Measurements from ENCODE around the gene PTMS.

Gene PTMS

DNA sequence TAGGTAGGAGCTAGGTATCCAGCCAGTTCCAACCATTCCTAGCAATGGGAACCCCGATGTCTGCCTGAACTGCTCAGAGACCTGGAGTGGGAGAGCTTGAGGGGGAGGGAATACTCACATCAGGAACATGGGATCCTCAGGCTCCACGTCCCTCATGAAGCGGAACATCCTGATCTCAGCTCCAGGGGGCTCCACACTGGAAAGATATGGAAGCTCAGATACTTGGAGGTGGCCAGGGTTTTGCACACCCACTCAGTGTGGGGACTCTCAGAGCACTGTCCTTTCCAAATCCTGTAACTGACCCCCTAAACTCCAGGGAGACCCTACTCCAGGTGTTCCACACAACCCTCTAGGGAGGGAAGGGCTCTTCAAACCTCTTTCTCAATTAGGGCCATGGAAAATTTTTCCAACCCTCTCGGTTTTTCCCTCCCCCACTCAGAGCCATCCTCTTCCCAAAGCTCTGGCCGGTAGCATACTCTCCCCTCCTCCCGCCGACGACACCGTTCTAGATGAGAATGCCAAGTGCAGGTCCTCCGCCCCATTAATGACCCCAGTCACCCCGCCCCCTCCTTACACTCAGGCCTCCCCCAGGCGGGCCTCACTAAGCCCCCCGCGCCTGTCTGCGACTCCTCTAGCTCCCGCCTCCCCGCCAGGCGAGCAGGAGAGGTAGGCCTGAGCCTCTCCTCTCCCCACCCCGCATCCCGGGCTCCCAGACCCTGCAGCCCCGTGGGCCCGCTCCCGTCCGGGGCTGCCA lies 13.8 kb upstream of the PTMS start:
- DNase-seq (ENCODE audit: low read depth), result no peak

DNA sequence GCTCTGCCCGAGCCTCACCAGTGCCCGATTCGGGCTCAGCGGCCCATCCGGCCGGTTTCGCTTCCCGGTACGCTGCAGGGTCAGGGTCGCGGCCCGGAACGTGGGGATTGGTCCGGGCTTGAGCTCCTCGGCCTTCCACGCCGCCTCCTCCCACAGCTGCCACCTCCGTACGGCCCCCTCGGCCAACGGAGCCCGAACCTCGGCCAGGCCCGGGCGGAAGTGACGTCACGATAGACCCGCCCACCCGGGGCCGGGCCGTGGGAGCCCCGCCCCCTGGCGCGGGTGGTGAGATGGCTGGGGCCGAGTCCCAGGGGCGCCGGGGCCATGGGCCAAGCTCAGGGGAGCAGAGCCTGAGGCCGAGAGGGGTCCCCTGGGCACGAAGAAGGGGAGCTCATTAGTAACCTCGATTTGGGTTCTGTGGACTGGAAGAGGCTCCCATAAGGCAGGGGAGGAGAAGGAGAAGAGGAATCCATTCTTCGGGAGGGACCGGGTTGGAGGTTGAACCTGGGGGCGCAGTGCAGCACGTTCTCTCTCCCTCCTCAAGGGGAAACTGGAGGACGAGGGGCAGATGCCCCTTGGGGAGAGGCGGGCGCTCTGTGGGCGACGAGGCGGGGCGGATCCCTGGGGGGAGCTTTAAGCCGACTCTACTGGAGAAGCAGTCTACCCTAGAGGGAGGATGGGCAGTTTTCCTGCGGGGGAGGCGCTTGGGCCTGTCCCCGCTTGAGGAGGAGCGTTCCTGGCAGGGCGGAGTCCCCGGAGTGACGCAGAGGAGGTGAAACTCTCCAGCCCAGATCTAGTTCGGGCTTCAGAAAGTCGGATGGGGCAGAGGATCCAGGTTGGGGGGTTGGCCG lies 13.0 kb upstream of the PTMS start, which contains the start of gene MLF2:
Gene MLF2 (minus strand): TSS at position 221 of the 851 bp plus-strand sequence. CDS start 807 bp downstream, outside the sequence.
- peak; percentile 95 for DNase-seq (ENCODE audit: low read depth)

DNA sequence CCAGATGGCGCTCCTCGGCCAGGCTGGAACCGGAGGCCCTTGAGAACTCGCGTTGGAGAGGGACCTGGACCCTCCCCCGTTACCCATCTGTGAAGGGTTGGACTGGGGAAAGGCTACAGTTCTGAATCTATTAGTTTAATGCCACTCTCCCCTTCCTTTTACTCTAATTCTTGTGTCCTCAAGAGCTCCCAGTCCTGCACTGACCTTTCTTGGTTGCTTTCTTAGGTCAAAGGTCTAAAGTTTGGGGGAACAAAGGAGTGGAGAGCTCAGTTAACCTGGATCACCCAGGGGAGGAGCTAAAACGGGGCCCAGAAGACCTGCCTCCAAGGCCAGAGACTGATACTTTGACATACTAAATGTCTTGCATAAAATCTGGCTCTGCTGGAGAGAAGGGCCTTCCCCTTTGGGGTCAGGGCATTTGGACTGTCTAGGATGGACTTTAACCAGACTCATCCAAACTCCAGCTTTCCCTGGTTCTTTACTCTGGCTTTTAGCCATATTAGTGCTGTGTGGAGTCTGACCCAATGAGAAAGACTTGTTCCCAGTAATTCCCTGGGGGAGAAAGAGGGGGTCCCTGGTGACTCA lies 12.3 kb upstream of the PTMS start:
- no peak for DNase-seq (ENCODE audit: low read depth)

DNA sequence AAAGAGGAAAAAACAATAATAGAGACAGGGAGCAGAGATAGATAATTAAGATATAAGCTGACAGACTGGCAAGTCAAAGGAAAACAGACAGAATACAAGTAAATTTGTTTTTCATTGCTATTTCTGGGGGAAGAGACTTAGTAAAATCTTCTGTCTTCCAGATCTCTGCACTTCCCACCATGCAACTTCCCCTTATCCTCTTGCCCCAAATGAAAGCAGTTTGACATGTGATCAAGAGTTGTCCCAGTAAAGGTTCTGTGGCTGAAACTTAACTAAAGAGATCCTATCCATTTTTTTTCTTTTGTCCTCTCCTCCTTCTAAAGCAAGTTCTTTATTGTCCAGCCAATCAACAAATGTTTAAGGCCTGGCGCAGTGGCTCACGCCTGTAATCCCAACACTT lies 11.8 kb upstream of the PTMS start:
- no peak for DNase-seq (ENCODE audit: low read depth)

DNA sequence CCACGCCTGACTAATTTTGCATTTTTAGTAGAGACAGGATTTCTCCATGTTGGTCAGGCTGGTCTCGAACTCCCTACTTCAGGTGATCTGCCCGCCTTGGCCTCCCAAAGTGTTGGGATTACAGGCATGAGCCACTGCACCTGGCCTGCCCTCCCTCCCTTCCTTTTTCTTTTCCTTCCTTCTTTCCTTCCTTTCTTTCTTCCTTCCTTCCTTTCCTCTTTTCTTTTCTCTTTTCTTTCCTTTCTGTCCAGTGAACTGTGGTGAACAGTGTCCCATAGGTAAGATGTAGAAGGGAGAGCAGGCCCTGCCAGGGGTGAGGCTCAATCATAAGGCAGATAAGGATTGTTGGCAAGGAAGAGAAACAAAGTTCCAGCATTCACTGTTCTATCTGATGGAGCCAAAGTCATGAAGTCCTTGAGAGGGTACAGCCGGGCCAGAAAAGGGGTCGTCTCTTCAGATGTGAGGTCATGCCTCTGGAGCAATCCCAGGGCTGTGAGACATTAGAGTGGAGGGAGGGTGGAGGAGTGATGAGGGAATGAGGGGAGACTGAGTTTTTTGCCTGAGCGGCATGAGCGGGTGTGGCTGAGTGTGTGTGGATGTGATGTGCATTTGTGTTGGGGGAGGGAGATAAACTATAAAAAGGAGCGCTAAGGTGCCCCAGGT lies 9.0 kb upstream of the PTMS start:
- DNase-seq (ENCODE audit: low read depth), result no peak

DNA sequence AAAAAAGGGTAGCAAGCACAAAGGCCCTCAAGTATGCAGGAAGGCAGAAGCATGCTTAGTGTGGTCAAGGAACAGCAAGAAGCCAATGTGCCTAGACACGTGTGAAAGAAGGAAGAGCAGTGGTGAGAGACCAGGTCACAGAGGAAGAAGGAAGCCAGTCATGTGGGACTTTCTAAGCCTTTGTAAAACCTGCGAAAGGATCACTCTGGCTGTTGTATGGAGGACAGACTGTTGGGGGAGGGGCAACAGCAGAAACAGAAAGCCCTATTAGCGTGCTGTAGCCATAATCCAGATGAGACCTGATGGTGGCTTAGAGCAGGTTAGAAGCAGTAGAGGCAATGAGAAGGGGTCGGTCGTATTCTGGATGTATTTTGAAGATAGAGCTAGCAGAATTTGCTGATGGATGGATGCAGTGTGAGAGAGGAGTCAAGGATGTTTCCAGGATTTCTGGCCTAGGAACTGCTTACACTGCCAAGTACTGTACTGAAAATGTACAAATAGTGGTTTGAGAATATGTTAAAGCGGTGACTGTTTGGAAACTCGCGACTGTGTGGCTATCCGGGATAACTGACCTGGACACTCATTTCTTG lies 7.6 kb upstream of the PTMS start:
- no peak for DNase-seq (ENCODE audit: low read depth)

DNA sequence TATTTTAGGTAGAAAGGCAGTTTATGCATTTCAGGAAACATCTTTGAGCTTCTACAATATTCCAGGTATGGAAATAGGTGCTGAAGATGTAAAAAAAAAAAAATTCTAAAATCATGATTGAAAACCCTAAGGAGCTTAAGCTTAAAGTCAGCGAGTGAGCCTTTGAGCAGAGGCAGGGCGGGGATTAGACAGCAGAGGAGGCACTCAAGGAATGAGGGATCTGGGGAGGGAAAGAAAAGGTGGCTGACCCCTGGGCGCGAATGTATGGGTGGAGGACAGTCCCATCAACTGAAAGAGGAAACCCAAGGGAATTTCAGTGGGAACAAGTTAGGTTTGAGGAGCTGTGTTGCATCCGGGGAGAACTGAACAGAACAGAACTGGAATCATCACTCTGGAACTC lies 6.4 kb upstream of the PTMS start:
- DNase-seq (ENCODE audit: low read depth), result no peak

DNA sequence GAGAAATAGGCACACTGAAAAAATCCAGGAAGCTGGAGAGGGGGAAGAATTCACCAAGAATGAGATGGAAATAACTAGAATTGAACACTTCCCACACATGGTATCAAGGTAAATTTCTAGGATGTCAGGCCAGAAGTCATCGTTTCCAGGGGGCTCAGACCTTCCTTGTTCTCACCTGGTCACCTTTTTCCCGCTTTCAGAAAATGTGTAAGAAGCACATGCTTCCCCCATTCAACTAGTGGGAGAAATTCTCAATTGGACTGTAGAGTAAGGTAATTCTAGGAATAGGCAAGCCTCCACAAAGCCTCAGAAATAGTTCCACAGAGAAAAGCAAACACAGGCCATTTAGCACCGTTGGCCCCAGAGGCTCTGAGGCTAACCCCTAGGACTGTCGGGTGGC lies 2.8 kb upstream of the PTMS start:
- DNase-seq (ENCODE audit: low read depth), result no peak

DNA sequence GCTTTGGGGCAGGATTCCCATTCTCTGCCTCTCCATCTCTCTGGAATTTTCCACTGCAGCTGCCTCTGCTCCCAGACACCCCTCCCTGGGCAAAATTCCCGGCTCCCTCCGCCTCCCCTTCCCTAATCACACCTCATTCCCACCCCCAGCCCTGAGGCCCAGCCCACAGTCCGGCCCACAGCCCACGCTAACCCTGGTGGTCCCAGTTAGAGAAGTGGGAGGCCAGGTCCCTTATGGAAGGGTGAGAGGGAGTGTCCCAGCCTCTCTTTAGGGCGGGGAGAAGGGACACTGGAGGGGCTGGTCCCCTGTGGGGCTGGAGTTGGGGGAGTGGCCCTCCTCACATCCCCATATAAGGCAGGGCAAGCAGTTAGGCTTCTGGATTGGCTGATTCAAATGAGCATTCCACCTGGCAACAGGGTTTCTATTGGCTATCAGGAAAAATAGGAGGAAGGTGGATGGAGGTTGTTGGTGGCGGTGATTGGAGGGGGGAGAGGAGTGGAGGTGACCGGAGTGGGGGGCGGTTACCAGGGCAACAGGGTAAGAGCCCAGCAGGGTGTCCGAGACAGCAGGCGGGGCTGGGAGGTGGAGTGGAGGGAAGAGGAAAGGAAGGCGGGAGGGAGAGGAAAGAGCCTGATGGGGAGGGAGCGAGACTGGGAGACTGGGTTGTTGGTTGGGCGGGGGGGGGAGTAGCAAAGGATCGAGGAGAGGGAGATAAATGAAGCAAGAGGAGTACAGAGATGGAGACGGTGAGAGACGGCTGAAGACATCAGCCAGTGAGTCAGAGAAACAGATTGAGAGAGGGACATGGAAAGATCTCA lies 1.9 kb upstream of the PTMS start:
- DNase-seq (ENCODE audit: low read depth), result peak; percentile 97

DNA sequence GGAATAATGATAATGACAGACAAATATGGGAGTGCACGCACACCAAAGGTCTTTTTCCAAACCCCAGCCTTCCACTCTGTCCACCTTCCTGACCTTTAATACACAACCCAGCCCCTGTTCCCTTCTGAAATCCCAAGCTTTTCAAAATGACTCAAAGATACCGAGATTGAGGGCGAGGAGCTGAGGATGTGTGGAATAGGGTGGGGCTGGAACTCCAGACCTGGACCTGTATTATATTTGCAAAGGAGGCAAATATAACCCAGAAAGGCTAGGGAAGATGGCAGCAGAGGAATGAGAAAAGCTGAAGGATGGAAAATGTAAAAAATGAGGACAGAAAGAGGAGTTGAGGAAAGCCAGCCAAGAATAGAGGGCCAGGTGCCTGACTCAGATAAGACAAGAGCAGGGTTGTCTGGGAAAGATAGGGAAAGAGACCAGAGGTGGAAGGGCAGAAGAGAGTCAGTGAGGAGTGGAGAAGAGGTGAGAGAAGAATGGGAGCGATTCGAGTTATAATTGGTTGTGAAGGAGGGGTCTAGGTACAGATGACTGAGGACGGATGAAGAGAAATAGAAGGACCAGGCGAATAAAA lies 1.0 kb upstream of the PTMS start:
- no peak for DNase-seq (ENCODE audit: low read depth)

DNA sequence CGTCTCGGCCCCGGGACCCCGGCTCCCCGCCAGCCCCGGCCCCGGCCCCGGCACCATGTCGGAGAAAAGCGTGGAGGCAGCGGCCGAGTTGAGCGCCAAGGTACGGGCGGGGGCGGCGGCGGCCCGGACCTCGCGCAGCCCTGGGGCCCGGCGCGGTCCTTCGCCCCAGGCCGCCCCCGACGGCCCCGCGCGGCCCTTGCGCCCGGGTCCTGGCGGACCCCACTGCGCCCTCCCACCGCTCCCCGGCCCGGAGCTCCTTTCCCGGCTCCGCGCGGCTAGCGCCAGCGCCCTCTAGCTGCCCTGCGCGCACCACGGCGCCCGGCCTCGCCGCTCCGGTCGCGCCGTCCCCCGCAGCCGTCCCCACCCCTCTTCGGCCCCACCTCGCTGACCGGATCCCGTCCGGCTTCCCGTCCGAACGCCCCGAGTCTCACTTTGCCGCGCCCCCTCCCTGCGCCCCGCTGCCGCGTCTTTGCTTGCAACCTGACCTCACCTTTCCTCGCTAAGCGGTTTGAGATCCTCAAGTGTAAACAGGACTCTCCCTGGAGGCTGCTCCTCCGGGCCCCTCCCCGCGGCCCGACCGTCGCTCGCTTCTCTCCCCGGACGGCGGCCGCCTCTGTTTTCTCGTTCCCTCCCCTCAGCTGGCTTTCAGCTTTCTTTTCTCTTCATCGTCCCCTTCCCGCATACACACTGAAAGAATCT lies 637 bp downstream of the PTMS start:
- DNase-seq (ENCODE audit: low read depth), result no peak

DNA sequence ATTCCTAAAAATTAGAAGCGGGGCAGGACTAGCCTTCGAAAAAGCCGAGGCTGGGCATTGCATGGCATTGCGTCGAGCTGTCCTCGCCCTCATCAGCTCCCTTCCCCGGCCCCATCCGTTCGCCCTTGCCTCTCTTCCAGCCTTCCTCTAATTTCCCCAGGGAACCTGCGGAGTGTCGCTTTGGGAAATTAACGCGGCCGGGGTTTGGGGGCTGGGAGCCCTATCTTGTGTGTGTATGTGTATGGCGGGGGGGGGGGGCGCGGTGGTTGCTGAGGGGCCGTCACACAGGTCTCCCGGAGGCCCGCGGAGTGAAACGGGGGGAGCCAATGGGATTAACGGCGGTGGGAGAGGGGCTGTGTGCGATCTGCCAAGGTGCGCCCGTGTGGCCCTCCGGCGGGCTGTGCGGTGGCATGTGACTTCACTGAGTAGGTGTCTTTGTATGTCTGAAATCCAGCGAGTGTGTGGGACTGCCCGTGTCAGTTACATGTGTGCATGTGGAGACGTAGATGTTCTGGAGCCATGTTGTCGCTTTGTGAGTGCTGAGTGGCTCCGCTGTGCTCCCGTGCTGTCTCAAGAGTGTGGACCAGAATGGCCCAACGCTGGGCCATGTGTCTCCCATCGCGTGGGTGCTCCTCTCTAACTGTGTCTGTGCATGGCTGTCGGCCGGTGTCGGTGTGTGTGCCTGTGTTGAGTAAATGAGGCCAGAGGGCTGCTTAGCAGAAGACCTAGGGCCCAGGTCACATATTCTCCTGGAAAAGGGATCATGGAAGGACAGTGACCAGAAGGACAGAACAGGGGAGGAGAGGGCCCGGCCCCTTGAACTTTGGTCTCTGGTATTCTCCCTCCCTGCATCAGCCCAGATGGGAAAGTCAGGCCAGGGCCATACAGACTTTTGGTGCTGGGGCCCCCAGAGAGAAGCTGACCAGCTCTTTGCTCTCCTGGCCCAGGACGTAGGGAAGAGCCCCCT lies 1.5 kb downstream of the PTMS start:
- DNase-seq (ENCODE audit: low read depth), result no peak

DNA sequence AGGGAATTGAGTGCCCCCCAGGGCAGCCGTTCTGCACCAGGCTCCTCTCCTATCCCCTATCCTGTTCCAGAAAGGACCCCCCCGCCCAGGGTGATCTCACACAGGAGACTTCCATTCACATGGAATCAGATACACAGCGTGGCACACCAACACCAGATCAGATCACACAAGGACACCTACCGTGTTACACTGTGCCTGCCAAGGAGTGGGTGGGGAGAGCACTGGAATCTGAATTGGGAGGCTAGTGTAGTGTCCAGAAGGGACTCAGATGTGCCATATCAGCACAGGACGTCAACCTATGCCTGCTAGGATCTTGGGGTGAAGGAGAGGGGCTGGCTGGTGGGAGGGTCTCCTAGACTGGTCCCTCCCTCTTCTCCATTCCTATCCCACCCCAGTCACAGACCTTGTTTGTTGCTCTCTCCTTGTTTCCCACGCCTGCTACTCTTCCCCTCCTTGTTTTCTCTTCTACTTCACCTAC lies 2.3 kb downstream of the PTMS start:
- DNase-seq (ENCODE audit: low read depth), result no peak

DNA sequence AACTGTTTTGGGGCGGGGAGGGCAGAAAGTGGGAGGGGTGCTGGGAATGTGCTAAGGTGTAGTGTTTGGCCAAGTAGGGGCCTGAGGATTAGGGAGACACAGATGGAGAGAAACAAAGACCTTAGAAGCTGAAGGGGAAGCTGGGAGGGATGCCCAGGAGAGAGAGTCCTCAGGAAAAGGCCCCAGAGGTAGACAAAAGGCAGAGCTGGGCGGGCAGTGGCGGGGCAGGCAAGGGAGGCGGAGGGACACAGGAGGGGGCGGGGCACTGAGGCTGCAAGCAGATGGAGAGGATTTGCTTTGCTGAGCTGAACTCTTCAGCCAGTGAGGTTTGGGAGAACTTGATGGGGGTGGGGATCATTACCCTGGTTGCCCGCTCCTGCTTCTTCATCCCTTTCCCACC lies 2.8 kb downstream of the PTMS start:
- no peak for DNase-seq (ENCODE audit: low read depth)

DNA sequence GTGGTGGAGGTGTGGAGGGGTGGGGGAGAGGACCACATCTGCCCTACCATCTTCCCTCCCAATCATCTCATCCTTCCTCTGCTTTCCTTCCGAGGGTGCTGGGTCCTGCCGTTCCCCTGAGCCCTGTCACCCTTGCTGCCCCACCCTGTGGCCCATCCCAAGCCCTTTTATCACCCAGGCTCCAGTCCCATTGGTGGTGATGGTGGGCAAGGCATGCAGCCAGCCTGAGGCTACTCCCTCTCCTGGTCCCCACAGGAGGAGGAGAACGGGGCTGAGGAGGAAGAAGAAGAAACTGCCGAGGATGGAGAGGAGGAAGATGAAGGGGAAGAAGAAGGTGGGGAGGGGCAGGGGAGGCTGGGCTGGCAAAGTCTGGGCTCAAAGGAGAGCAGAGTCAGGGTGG lies 3.5 kb downstream of the PTMS start:
- DNase-seq (ENCODE audit: low read depth), result no peak

DNA sequence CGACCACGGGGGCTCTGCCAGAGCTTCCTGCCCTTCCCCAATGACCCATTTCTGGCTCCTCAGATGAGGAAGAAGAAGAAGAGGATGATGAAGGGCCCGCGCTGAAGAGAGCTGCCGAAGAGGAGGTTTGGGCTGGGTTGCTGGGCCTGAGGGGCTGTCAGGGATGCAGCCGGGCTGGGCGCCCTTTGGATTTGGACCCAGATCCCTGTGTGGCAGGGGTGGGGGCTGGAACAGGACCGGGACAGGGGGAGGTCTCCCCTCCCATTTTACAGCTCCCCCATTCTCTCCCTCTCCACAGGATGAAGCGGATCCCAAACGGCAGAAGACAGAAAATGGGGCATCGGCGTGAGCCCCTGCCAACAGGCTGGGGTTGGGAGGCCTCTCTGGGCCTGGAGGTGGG lies 3.9 kb downstream of the PTMS start:
- DNase-seq (ENCODE audit: low read depth), result no peak

DNA sequence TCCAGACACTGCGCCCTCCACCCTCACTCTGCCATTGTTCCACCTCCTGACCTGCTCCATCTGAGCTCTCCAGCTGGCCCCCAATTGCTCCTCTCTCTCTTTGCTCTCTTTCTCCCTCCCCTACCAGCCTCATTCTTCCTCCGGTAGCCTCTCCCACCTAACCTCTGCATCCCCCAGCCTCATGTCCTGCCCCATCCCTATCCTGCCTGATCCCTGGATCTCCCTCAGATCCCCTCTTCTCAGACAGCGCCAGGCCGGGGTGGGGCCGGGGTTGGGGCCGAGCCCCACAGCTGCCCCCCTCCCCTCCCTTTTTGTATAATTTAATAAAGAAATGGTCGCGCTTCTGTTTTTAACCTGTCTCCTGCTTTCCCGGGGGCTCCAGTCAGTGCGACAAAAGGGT lies 4.4 kb downstream of the PTMS start:
- no peak for DNase-seq (ENCODE audit: low read depth)

DNA sequence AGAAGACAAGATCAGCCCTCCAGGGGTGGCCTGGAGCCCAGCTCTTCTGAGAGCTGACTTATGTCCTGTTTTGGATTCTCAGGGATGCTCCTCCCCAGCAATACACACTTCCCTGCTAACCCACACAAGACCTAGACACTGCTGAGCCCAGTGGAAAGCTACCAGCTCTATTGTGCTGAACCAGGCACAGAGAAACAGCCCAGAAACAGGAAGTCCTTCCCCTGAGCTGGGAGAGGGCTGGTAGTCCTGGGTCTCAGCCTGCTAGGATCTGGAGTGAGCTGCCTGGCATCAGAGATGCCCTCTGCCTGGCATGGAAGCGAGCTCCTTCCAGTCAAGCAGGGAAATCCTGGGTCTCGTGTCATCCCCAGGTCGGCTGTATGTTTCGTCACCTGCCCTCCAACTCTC lies 4.9 kb downstream of the PTMS start:
- DNase-seq (ENCODE audit: low read depth), result no peak

Measured in HS-5 (cell line).